K562 (cell line): ENCODE data around the gene ST6GALNAC6. TPM values are rescaled to one million over a fixed set of nuclear protein-coding genes. Genes with fewer than 3 reads are reported as not detected.
A peak's percentile ranks its signal among the peaks of the same experiment; 100 is the strongest.

Experiments
- AFF4 ChIP-seq: sonication (generic); formaldehyde crosslinking; IDR thresholded peaks from 2 replicates; pipeline ENCODE4 v1.8.0; 2023; ENCODE audit warnings: mild to moderate bottlenecking, missing genetic modification reagents
- ATF4 ChIP-seq: fragments of 450-650 bp; formaldehyde crosslinking; IDR thresholded peaks from 2 replicates; pipeline ENCODE4 v1.4.0; 2022; ENCODE audit warnings: mild to moderate bottlenecking, moderate library complexity
- CBFA2T3 ChIP-seq: fragments of 450-650 bp; IDR thresholded peaks from 2 replicates; pipeline ENCODE4 v1.6.1; 2017
- CC2D1A ChIP-seq: fragments of 450-650 bp; IDR thresholded peaks from 2 replicates; pipeline ENCODE4 v1.6.1; 2017; ENCODE audit warnings: mild to moderate bottlenecking
- CREBBP ChIP-seq: IDR thresholded peaks from one replicate; pipeline ENCODE4 v1.6.1; 2012; ENCODE audit warnings: low read depth, mild to moderate bottlenecking, control low read depth, inconsistent platforms, low read length
- FIP1L1 ChIP-seq: fragments of 200-400 bp; formaldehyde crosslinking; IDR thresholded peaks from 2 replicates; pipeline ENCODE4 v1.6.1; 2018; ENCODE audit warnings: mild to moderate bottlenecking, low read depth, low read length; ENCODE audit not compliant: poor library complexity, severe bottlenecking
- MEF2D ChIP-seq: conservative IDR thresholded peaks from 2 replicates; pipeline ENCODE4 v1.6.1; 2016; ENCODE audit warnings: low read depth, missing genetic modification characterization, missing compliant biosample characterization
- MNT ChIP-seq, 2 experiments: fragments of 450-650 bp; conservative IDR thresholded peaks; 2 replicates each; pipeline ENCODE4 v1.6.1; 2017; ENCODE audit warnings: mild to moderate bottlenecking in 2 of 2, moderate library complexity in 2 of 2
- MTA3 ChIP-seq: fragments of 450-650 bp; formaldehyde crosslinking; IDR thresholded peaks from 2 replicates; pipeline ENCODE4 v1.6.1; 2017; ENCODE audit warnings: mild to moderate bottlenecking, borderline replicate concordance
- MXD1 ChIP-seq: fragments of 250-450 bp; sonication (Bioruptor Pico); IDR thresholded peaks from 2 replicates; pipeline ENCODE4 v1.8.0; 2021; ENCODE audit warnings: borderline replicate concordance, mild to moderate bottlenecking, moderate library complexity; ENCODE audit not compliant: poor library complexity, severe bottlenecking
- NONO ChIP-seq, 2 experiments: fragments of 200-400 bp in 1 of 2; fragments of 450-650 bp in 1 of 2; formaldehyde crosslinking in 1 of 2; IDR thresholded peaks; 2 replicates each; pipeline ENCODE4 v1.6.1; 2017; ENCODE audit warnings: low read depth in 2 of 2, mild to moderate bottlenecking in 2 of 2, moderate library complexity in 2 of 2, low read length in 1 of 2
- SUPT5H ChIP-seq: fragments of 450-650 bp; IDR thresholded peaks from 2 replicates; pipeline ENCODE4 v1.6.1; 2016
- U2AF1 ChIP-seq: fragments of 200-400 bp; formaldehyde crosslinking; optimal IDR thresholded peaks from 2 replicates; pipeline ENCODE3; 2017; ENCODE audit warnings: mild to moderate bottlenecking, low read depth, low read length, moderate library complexity
- ZHX1 ChIP-seq: fragments of 150-350 bp; conservative IDR thresholded peaks from 2 replicates; pipeline ENCODE4 v1.6.1; 2014; ENCODE audit warnings: low read length
- ZNF121 ChIP-seq: sonication (generic); formaldehyde crosslinking; conservative IDR thresholded peaks from 2 replicates; pipeline ENCODE4 v1.8.0; 2022; ENCODE audit warnings: missing genetic modification reagents
- ZNF584 ChIP-seq: fragments of 200-800 bp; sonication (Bioruptor generic); IDR thresholded peaks from 2 replicates; pipeline ENCODE4 v1.6.1; 2016; ENCODE audit warnings: low read depth, mild to moderate bottlenecking, missing genetic modification characterization, missing compliant biosample characterization
- polyA plus RNA-seq, 8 experiments: library from polyadenylated mRNA; depleted of rRNA in 4 of 8; stranded (reverse) in 5 of 8; unstranded in 3 of 8; fragments of >200 nt; fragmentation: Nextera tagmentation in 2 of 8; fragmentation: Illumina TruSeq in 1 of 8; extraction: Ambion mirVana in 2 of 8; extraction: Trizol in 1 of 8; gene quantifications; 2 replicates each; pipeline versions ENCODE4 v1.2.1 to v1.2.3, GENCODE V29; 2011 to 2014; ENCODE audit warnings: inconsistent platforms in 1 of 8, missing spikeins in 1 of 8
- total RNA-seq, 7 experiments: library from RNA; depleted of rRNA in 6 of 7; stranded (reverse); fragments of >200 nt in 6 of 7; fragmentation: Illumina TruSeq in 2 of 7; extraction: Trizol in 2 of 7; gene quantifications; 2 replicates each; pipeline versions ENCODE4 v1.2.1 to v1.2.3, GENCODE V29; 2011 to 2021; ENCODE audit warnings: low replicate concordance in 1 of 7

ST6GALNAC6 gene
- total and polyA plus RNA-seq, 9 of the 15 experiments (the other 6 are each of a cell fraction or from before 2014, with no cell fraction given) = 0.13 to 23.0 (median 14.5) TPM

- TF ChIP-seq CBFA2T3 = peak; percentile 87
- peak; percentile 77; the same call in 1 of the 2 replicates for TF ChIP-seq AFF4 (CRISPR knock-in tag)
- peak; percentile 57; the same call in 1 of the 2 replicates for TF ChIP-seq ZNF584 (CRISPR knock-in tag)
- no peak for TF ChIP-seq MNT (conservative IDR thresholded peaks at IDR 0.05)
- TF ChIP-seq FIP1L1 = no peak
- no peak for TF ChIP-seq ZHX1
- peak; percentile 95 for TF ChIP-seq MTA3
- no peak; the same call in 1 of the 2 replicates for TF ChIP-seq MEF2D (tag)
- peak; percentile 21 for TF ChIP-seq MXD1 (CRISPR knock-in tag)
- TF ChIP-seq CREBBP = no peak
- TF ChIP-seq CC2D1A = no peak
- TF ChIP-seq ATF4 (CRISPR knock-in tag) = 0 out of 2 replicates have a peak, but pooled peaks have one; percentile 6
- TF ChIP-seq U2AF1 = no peak
- TF ChIP-seq SUPT5H = no peak
- TF ChIP-seq NONO (IDR thresholded peaks at IDR 0.05; ENCODE audit: low read depth in 2 of 2, low read length in 1 of 2) = no peak
- TF ChIP-seq ZNF121 (CRISPR knock-in tag) = no peak
Observed at GRCh38 chr9:127862075-127863011, 37.1 kb downstream of the ST6GALNAC6 start (continued).
